ENCODE measurements around the gene PLET1. TPM values are rescaled to one million over a fixed set of nuclear protein-coding genes. Genes with fewer than 3 reads are reported as not detected.

The PLET1 gene, protein sequence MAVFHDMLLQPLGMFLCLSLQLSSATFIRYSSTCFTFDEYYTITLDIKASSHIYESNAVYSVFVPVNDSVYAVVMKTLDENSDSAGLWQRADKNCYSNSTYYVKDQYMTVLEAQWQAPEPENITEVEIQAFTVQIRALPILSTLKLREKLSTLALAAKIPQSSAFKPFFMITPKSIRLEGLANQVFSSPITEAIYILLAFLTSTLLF
- polyA plus RNA-seq (ENCODE audit: insufficient read length in 10 of 10), result not detected
- long read RNA-seq, donor 1, result 0 reads
- long read RNA-seq, donor 2, result 0 reads
- long read RNA-seq, donor 3, result 0 reads
- long read RNA-seq, donor 4, result 0 reads
- long read RNA-seq, donor 5, result 0 reads
- long read RNA-seq, donor 6, result 0 reads
- long read RNA-seq, donor 7, result 0 reads
- long read RNA-seq, donor 8, result 0 reads
- long read RNA-seq, donor 9, result 0 reads

DNA sequence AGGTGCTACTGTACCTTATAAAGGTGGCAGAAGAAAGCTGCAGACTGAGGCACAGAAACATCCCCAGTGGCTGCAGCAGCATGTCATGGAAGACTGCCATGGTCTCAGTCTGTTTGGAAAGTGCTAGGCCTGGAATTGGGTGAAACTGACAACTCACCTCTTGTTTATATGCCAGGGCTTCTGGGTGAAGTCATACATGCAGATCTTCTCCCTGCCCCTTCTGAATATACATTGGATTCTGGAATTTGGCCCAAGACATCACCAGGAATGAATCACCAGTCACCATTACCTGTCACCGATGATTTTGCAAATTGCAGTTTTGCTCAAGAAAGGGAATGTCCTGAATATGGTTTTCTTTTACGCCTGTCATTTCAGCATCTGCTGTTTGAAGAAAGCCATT lies at the start of gene PLET1:
Gene PLET1 (minus strand): TSS at position 371 of the 400 bp plus-strand sequence. CDS start 271 bp downstream, at position 100.
- no peak for DNase-seq

DNA sequence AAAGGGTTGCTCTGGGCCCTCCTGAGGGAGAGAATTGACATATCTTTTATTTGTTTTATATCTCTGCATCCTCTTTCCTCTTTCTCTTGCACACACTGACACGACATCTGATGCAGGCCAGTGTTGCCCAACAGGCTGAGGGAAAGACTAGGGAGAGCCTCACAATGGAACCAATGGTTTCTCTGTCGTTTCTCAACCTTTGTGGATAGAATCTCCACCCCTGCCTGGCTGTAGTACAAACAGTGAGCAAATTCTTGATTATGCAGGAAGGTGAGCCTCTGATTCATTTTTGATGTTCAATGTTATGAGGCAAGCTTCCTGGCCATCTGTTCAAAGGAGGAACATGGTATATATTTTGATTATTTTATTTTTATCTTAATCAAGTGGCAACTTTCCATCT lies 49.8 kb upstream of the PLET1 start:
- DNase-seq, result no peak

DNA sequence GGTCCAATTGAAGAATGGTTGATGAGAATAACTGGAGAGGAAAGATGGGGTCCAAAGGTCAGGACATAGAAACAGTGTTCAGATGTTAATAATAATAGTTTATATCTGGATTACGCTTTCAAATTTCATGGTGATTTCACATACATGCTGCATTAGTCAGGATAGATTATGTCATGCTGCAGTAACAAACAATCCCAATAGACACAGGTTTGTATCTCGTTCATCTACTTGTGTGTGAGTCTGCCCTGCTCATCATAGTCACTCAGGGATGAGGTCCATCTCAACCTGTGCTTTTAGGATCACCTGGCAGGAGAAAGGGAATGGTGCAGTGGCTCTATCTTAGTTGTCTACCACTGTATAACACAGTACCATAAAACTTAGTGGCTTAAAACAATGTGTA lies 48.0 kb upstream of the PLET1 start:
- no peak for DNase-seq

DNA sequence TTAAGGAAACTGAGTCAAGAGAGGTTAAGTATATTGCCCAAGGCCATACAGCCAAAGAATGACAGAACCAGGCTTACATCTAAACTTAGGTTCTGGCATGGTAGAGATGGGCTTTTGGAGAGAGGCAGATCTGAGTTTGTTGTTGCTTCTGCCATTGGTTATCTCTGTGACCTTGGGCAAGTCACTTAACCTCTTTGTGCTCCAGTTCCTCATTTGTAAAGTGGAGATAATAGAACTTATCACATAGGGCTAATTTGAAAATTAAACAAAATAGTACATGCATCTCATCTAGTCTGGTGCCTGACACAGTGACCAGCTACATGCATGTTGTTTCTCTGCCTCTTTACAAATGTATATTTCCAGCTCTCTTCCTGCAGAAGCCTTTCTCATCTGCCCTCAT lies 47.0 kb upstream of the PLET1 start:
- no peak for DNase-seq

DNA sequence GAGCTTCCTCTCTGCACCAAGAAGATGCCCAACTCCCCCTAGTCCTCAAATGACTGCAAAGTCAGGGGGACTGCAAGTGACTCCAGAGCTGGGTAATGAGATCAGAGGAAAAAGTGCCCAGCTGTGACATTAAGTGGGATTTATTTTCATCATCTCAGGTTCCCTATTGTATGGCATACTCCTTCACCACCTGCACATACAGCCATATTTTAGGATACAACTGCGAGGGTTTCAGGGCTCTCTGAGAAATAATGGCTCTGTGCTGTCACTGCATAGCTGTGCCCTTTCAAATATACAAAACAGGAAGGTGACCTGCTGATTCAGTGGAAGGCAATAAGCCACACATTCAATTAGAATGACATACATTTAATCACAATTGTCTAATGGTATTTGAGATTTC lies 45.6 kb upstream of the PLET1 start:
- no peak for DNase-seq

DNA sequence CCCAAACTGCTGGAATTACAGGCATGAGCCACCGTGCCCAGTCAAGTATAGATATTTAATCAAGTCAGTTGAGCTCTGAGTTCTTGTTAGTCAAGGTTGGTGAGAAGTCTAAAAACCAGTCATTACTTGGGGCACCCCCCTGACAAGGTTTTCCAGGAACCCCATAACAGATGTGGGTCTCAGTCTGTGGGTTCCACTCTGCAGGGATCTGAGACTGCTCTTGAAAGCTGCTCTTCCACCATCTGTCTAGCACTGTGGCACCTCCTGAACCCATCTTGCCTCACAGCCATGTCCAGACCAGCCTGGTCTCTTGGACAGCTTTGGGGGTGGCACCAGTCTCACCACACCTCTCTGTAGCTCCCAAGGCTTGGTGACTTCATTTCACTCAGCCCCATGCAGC lies 44.3 kb upstream of the PLET1 start:
- DNase-seq, result no peak

DNA sequence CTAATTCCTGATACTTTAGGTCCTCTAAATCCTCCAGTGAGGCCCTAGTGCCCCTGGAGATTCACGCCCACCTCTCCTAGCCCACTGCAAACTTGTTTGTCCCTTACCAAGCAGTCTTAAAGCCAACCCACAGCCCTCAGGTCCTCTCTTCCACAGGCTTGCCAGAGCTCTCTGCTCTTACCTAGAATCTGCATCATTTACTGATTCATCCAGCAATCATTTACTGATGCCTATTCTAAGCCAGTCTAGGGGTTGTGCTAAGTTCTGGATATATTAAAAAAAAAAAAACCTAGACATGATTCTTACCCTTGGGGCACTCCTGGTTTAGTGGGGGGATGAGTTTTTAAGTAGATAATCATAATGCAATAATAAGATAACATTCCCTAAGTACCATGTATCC lies 43.0 kb upstream of the PLET1 start:
- DNase-seq, result no peak

DNA sequence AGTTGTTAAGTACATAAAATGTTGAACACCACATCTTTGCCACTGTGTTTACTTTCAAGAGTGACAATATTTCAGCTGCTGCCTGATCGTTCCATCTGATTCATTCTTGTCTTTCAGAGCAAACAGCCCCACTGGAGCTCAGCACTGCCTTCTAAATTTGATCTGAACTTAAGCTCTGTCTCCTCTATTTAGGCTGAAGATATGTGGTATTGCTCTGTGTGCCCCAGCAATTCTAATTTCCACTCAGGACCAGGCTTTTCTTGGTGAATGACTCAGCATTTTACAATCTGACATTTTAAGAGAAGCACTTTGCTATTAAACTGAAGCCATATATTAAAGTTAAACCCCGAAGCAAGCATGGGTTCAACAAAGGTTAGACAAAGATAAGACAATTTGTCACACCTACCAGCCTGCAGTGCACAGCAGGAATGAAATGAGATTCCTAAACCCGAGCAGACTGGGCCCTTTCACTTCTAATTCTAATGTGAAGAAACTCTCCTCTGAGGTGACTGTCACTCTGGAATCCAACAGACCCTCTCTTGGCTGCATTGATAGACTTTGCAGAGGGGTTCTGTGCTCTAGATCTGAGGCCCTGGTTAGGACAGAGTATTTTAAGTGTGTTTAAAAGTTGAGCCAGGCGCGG lies 41.7 kb upstream of the PLET1 start:
- no peak for DNase-seq

DNA sequence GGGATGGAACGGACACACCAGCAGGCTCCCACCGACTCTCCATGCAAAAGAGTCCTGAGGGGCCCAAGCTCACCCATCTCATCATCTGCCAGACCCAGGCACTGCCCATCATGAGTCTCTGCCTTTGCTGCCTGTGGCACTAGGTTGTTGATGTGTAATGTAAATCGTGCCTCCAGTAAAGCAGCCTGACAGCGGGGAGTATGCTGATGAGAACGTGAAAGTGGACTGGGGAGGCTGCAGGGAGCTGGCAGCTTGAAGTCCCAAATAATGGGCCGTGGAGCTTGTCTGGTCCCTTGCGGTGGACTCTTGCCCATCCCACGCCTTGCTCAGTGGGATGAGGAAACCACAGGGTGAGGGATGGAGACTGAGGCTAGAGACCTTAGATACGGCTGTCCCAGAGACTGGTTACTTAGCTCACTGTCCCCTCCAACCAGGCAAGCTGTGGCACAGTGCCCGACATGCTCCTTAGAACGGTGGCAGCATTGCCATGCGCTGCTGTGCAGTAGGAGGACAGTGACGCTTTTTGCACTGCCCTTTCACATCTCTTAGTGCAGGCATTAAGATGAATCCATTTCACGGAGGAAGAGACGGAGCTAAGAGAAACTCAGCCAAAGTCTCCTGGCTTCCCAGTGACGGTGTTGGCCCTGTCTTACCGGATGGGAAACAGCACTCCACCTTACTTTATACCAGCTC lies 39.6 kb upstream of the PLET1 start:
- DNase-seq, result no peak

DNA sequence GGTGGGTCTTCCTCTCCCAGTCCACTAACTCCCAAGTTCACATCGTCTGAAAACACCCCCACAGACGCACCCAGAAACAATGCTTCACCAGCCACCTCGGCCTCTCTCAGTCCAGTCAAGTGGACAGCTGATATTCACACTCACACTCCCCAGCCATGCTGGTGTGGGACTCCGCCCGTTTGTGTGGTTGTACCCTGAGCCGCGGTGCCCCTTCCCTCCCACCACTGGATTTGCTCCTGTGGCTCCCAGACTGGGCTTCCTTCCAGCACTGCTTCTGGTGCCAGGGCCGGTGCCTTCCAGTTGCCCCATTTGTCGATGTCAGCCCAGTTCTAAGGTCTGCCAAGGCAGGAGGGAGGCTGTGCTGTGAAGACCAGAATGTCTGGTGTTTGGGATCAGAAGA lies 37.9 kb upstream of the PLET1 start:
- no peak for DNase-seq

DNA sequence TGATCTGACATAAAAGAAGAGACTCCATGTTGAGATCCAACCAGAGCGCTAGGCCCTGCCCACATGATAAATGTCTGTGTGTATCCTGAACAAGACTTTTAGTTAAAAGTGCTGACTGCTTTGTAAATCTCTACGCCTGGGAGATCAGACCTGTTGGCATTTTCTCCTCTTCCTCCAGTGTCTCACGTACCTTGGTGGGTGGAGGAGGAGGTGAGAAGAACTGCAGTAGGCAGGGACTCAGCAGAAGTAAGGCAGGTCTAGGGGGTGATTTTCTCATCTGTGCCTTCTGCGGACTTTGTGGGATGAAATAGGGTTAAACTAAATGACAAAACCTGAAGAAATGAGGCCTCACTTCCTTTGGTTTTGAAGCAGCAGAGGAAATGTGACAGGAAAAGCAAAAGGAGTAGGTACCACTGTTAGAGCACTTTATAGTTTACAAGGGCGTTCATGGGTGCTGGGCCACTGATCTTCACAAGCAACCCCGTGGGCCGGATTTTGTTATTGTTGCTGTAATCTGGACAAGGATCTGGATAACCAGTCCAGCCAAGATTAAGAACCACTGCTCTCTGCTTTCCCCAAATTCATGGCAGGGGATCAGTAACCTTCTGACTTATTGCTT lies 36.7 kb upstream of the PLET1 start:
- no peak for DNase-seq

DNA sequence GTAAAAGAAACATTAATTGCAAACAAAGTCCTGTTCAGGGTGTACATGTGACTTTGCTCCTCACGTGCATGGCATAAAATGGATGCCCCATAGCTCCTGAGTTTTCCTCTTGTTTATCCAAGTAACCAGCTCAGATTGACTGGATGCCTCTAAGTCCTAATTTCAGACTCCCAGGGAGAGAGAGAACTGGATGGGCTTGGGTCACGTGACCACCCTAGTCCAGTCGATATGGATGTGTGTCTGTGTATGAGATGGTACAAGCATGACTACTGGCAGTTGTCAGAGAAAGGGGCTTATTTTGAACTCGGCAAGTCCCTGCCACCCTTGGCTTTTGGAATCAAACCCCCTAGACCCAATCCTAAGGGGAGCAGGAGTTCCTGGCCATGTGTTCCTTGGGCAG lies 35.4 kb upstream of the PLET1 start:
- no peak for DNase-seq

DNA sequence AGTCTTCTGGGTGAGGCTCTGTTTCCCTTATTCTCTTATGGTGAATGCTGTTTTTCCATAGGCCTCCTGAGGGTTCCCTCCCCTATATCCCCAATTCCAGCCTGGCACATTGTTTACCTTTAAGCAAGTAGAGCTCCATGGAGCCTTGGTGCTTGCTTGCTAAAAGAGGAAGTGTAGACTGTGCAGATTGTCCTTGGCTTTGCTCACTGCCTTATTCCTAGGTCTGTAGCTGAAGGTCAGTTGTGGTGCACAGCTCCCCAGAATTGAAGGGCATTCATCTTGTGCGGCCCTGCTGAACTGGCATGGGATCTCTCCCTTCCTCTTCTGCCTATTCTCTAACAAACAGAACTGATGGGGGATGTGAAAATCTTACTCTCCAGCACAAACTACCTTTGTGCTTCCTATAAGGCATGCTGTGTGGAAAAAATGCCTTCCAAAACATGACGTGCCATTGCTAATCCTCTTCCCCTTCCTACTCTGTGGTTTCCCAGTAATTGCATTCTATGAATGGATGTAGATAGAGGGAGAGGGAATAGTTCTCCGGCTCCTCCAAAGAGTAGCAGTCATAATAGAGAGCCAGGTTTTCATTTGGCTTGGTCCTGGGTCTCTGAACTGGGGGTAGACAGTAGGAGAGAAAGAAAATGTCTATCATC lies 34.2 kb upstream of the PLET1 start:
- no peak for DNase-seq

DNA sequence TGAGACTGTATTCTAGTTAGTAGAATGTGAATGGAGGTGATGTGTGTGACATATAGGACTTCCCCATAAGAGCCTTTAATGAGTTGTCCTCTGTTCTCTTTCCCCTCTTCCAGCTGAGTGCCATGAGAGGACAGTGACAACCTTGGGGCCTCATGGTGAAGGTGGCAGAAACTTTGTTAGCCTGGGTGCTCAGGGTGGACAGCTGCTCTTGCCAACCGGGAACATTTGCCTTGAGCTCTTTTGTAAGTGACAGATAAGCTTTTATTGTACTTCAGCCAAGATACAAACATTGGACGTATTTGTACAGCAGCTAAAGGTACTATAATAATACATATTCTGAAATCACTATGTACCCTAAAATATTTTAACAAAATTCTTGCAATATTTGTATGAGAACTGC lies 33.0 kb upstream of the PLET1 start:
- DNase-seq, result no peak

DNA sequence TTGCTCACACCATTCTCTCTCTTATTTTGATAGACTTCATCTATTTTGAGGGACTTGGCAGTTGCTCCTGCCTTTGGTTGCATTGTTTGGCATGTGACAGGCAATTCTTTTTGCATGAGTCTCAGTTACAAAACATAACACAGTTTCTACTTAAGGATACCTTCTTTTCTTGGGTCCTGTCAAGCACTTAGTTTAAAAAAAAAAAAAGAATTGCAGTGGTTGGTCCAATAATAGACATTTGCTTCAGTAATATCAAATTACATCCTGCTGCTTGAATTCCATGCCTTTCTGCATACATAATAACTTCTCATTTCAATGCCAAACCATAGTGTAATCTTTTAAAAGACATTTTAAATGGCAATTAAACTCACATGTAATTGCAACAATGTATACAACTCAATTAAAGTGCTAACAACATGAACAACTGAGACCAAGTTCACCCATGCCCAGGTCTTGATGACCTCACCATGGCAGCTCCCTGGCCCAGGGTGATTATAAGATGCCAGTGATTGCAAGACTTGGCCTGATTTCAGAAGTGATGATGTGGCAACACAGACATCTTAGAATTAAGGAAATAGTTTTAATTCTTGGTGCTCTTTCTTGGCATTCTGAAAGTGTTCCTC lies 32.2 kb upstream of the PLET1 start:
- peak in 2 of 3 donors; percentile 22 to 84 for DNase-seq

DNA sequence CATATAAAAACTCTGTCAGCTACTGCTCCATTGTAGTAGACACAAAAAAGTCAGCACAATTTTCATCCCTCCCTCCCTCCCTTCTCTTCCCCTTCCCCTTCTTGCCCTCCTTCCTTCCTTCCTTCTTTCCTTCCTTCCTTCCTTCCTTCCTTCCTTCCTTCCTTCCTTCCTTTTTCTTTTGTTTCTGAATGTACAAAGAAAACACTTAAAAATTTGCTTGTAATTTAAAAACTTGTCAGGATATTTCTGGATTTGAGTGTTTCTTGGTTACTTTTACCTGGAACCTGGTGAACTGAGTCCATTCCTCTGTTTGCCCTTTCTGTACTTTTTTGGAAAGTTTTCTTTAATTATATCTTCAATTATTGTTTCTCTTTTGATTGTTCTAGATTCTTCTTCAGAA lies 31.5 kb upstream of the PLET1 start:
- no peak for DNase-seq

DNA sequence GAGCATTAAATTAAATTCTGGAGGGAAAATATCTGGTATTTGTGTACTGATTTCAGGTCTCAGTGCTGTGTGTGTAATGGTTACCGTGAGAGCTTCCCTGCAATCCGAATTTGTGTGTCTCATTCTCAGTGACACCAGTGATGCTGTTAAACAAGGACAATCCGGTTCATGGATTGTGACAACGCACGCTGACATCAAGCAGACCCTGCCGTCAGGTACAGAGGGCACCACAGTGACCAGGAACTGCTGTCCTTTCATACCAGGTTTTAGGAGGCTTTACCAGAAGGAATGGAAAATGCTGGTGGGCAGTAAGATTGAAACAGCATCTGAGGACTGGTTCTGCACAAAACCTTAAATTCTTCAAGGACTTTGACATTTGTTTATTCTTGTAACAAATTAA lies 30.5 kb upstream of the PLET1 start:
- DNase-seq, result no peak

DNA sequence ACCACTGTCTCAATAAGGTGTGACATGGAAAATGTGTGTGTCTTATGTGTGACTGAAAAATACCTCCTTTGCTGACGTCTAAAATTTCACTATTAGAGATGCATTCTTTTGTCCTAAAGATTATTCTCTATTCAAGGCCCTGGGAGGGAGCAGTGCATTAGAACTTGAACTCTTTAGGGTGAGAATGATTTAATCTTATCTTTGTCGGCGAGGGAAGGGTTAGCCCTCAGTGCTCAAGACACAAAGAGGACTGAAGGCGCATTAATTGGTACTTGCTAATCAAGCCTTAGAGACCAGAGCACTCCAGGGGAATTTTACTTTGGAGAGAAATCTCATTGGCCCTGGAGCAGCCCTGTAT lies 29.8 kb upstream of the PLET1 start:
- no peak for DNase-seq

DNA sequence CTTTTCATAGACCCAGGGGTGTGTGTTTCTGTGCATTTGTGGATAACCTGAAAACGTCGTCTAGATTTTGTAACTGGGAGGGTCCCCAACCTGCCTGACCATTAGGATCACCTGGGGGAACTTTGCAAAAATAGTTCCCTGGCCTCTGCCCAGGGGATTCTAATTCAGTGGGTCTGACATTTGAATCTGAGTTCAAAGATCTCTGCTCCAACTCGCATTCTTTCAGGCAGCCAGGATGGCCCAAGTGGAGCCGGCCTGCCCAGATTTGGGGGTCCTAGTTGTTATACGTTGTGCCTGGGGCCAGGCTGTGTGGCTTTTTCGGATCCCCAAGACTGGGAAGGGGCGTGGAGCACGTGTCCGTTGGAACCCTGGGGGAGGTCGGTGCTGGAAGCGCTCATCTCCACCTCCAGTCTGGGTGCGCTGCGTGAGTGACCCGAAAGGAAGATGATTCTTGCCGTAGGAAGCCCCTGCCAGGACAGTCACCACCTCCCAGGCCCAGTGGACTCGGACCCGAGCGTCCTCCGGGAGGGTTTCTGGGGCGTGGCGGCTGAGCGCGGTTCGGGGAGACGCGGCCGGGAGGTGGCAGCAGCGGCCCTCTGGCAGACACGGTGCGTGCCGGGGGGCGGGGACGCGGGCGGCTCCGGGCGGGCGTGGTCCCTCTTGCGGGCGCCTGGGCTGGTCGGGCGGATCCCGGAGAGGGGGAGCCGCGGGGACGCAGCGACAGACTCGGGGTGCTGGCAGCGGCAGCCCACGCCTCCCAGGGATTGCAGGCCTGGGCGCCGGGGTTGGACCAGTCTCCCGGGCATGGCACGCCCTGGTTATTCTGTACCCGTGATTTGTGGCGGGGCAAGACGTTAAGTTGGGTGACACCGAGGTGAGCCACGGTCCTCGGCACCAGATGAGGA lies 29.2 kb upstream of the PLET1 start:
- DNase-seq, result peak; percentile 51 to 85 (median 66)

DNA sequence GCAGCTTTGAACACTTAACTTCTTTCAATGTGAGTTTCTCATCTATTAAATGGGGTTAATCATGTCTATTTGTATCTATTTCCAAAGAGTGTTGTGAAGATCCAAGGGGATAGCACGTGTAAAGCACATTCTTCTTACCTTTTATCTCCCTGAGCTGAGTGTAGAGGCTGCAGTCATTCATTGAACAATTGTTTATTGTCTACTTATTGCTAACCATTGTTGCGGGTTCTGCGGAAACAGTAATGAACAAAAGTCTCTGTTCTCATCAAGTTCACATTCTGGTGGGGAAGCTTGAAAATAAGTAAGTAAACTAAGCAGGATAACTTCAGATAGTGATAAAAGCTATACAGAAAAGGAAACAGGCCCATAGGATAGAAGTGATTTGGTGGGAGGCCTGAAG lies 27.4 kb upstream of the PLET1 start:
- no peak for DNase-seq
